Measurements from ENCODE around the gene HIPK2. TPM values are rescaled to one million over a fixed set of nuclear protein-coding genes. Genes with fewer than 3 reads are reported as not detected.

The HIPK2 gene
- total and polyA plus RNA-seq, 2 experiments from 2014 or later: 18.2 to 22.9 TPM

- DNase-seq (ENCODE audit: low spot score): no peak
- Histone ChIP-seq H3K36me3 (replicated peaks; ENCODE audit: insufficient read depth, low read depth) (no peaks in the 10 kb centered on the region), H2AFZ (no peak overlapping the region), H3K79me2 (peaks cover 66% of the 10 kb centered on the region), H3K4me3 (no peak overlapping the region), H3K27ac (no peak overlapping the region), H3K9me3 (ENCODE audit: low read depth) (no peaks in the 10 kb centered on the region), H3K4me2 (no peak overlapping the region), H3K9me2 (replicated peaks; ENCODE audit: insufficient read depth) (no peaks in the 10 kb centered on the region), H3K4me1 (ENCODE audit: insufficient read depth) (peaks cover 9% of the 10 kb centered on the region), H4K20me1 (ENCODE audit: insufficient read depth, poor library complexity, severe bottlenecking) (peaks cover 27% of the 10 kb centered on the region), H3K27me3 (no peaks in the 10 kb centered on the region)
- TF ChIP-seq EZH2 (IDR thresholded peaks at IDR 0.05; ENCODE audit: borderline replicate concordance) (no peak), EZH2phosphoT487 (IDR thresholded peaks at IDR 0.05; ENCODE audit: low read depth, severe bottlenecking, unreplicated experiment) (no peak), CTCF (IDR thresholded peaks at IDR 0.05; ENCODE audit: poor library complexity) (no peak)
- 98% methylated on average over 39 of the region's 39 CpGs for WGBS (ENCODE audit: low lambda C conversion rate, missing lambda C conversion rate)
Observed at GRCh38 chr7:139716156-139716942, 61.4 kb downstream of the HIPK2 start.

- H3K27ac ChIP-seq: no peak overlapping the region
Observed at GRCh38 chr7:139715194-139715815, 62.5 kb downstream of the HIPK2 start.

GRCh38 chr7:139714163-139714901 is 63.5 kb downstream of the HIPK2 start:
- TF ChIP-seq CTCF (IDR thresholded peaks at IDR 0.05; ENCODE audit: poor library complexity) (no peak), EZH2 (IDR thresholded peaks at IDR 0.05; ENCODE audit: borderline replicate concordance) (no peak), EZH2phosphoT487 (IDR thresholded peaks at IDR 0.05; ENCODE audit: low read depth, severe bottlenecking, unreplicated experiment) (no peak)
- no peaks in the 10 kb centered on the region for H3K9me3 ChIP-seq (ENCODE audit: low read depth)
- H2AFZ ChIP-seq: no peak overlapping the region
- peaks cover 20% of the 10 kb centered on the region for H4K20me1 ChIP-seq (ENCODE audit: insufficient read depth, poor library complexity, severe bottlenecking)
- H3K9me2 ChIP-seq (replicated peaks; ENCODE audit: insufficient read depth): no peaks in the 10 kb centered on the region
- H3K36me3 ChIP-seq (replicated peaks; ENCODE audit: insufficient read depth, low read depth): no peaks in the 10 kb centered on the region
- 91% methylated on average over 23 of the region's 23 CpGs for WGBS (ENCODE audit: low lambda C conversion rate, missing lambda C conversion rate)
- no peak for DNase-seq (ENCODE audit: low spot score)
- no peak overlapping the region for H3K4me2 ChIP-seq
- no peaks in the 10 kb centered on the region for H3K27me3 ChIP-seq
- no peak overlapping the region for H3K4me3 ChIP-seq
- no peaks in the 10 kb centered on the region for H3K4me1 ChIP-seq (ENCODE audit: insufficient read depth)
- H3K27ac ChIP-seq: no peak overlapping the region
- peaks cover 65% of the 10 kb centered on the region for H3K79me2 ChIP-seq

More at GRCh38 chr7:139715194-139715815, 62.5 kb downstream of the HIPK2 start:
- Histone ChIP-seq H3K4me3 (no peak overlapping the region), H4K20me1 (ENCODE audit: insufficient read depth, poor library complexity, severe bottlenecking) (peaks cover 20% of the 10 kb centered on the region), H3K9me3 (ENCODE audit: low read depth) (no peaks in the 10 kb centered on the region), H3K36me3 (replicated peaks; ENCODE audit: insufficient read depth, low read depth) (no peaks in the 10 kb centered on the region), H3K4me2 (no peak overlapping the region), H3K27me3 (no peaks in the 10 kb centered on the region), H3K4me1 (ENCODE audit: insufficient read depth) (no peaks in the 10 kb centered on the region), H3K79me2 (peaks cover 65% of the 10 kb centered on the region), H2AFZ (no peak overlapping the region), H3K9me2 (replicated peaks; ENCODE audit: insufficient read depth) (no peaks in the 10 kb centered on the region)
- 98% methylated on average over 13 of the region's 13 CpGs for WGBS (ENCODE audit: low lambda C conversion rate, missing lambda C conversion rate)
- TF ChIP-seq CTCF (IDR thresholded peaks at IDR 0.05; ENCODE audit: poor library complexity): no peak
- TF ChIP-seq EZH2 (IDR thresholded peaks at IDR 0.05; ENCODE audit: borderline replicate concordance): no peak
- no peak for TF ChIP-seq EZH2phosphoT487 (IDR thresholded peaks at IDR 0.05; ENCODE audit: low read depth, severe bottlenecking, unreplicated experiment)
- DNase-seq (ENCODE audit: low spot score): no peak

Measured in hepatocyte (in vitro differentiated cells).